Stimulated activated CD8-positive, alpha-beta memory T cell treated with anti-CD3 and anti-CD28 coated beads, Interleukin-12 subunit alpha, Interleukin-12 subunit beta, amount 100 ng/mL, for 24 hours (primary cell): ENCODE results near the gene PKDCC.

Experiments
- DNase-seq: peaks from one replicate; pipeline ENCODE4 v3.0.0-alpha.2; 2020; ENCODE audit errors: extremely low read depth

PKDCC gene

GRCh38 chr2:42047488-42048298 is at the start of gene PKDCC:
Gene PKDCC (plus strand): TSS chr2:42048021. CDS start chr2:42048200, 179 bp downstream.
- DNase-seq, result no peak

DNA sequence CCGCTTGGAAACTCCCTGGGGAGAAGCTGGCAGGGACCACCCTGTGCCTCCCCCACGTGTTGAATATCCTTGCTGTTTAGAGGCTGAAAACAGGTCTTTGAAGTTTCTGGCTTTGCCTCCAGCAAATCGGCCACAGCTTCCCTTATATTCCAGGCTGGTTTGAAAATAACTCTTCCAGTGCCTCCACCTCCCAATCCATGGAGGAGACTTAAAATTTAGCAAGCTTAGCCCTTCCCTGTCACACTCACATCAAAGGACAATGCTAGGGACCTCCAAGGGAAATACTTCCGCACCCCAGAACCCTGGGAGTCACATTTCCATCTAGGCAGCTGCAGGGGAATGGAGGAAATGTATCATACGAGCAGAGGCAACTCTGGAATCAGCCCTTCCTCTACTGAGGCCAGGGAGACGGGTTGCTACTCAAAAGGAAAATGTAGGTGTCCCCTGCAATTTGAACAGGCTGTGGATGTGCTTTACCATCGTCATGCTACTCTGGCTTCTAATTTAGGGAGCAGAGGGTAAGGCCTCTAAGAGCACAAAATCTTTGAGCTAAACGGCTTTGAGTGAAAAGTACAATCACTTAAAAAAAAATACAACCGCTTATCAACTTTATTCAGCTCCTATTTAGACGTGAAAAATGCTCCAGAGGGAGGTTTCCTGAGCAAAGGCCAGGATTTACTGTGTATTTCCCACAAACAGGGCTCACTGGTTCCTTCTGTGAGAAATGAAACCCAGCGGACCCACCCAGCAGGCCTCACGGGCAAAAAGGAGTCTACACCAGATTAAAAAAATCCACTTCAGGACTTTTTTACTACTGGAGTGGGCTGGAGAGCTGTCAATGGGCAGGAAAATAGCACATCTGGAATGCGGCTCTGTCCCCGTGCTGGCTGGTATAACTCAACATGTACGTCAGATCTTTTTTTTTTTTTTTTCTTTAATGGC is 49.4 kb upstream of the PKDCC start:
- no peak for DNase-seq

DNA sequence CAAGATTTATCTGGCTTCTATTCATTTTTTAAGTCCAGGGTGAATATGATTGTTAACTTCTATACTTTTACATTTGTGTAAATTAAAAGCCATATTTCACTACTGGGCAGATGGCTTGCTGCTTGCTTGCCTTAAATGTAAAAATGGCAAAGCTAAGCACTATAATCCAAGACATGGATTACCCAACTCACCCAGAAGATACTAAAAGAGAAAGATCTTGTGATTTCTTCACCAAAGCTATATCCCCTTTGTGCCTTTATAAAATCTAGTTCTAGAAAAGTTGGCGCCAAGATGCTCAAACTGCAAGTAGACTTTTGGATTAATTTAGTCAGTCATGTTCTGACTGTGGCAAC is 48.7 kb upstream of the PKDCC start:
- DNase-seq, result no peak

- no peak for DNase-seq
Measured at GRCh38 chr2:41999592-42000281, 48.1 kb upstream of the PKDCC start.

- DNase-seq, result no peak
Measured at GRCh38 chr2:42001711-42002201, 46.1 kb upstream of the PKDCC start.

DNA sequence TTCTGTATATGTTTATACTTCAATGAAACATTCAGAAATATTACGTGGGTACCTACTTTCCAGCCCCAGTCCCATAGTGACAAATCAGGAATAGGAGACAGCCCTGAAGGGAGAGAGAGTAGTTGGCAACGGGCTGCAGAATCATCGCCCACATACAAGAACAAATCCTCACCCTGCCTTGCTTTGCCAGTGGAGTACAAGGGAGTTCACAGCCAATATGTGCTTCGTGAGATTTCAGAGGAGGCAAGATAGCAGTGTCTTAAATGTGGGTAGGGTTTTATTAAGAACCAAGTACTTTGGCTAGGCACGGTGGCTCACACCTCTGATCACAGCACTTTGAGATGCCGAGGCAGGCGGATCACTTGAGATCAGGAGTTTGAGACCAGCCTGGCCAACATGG is 40.3 kb upstream of the PKDCC start:
- no peak for DNase-seq

- DNase-seq, result no peak
Measured at GRCh38 chr2:42008241-42008921, 39.4 kb upstream of the PKDCC start.

- DNase-seq, result no peak
Measured at GRCh38 chr2:42009657-42010580, 37.9 kb upstream of the PKDCC start.

DNA sequence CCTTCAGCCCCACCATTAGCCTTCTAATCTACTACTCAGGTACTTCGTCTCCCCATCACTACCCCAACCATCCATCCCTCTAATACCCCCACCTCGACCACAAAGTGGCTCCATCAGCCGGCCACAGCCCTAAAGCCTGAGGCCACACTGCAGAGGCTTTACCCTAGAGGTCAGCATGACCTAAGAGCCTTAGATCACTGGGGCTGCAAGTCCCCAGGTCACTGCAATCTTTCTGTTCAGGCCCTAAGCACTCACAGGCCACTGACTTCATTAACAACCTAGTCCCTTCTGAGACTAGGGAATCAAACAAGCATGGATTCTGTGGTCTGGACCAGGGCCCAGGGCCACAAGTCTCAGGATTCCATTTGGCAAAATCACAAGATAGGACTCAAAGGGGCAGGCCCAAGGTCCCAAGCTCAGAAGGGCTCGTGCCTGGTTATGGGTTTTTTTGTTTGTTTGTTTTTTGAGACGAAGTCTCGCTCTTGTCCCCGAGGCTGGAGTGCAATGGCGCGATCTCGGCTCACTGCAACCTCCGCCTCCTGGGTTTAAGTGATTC is 37.0 kb upstream of the PKDCC start:
- DNase-seq, result no peak

DNA sequence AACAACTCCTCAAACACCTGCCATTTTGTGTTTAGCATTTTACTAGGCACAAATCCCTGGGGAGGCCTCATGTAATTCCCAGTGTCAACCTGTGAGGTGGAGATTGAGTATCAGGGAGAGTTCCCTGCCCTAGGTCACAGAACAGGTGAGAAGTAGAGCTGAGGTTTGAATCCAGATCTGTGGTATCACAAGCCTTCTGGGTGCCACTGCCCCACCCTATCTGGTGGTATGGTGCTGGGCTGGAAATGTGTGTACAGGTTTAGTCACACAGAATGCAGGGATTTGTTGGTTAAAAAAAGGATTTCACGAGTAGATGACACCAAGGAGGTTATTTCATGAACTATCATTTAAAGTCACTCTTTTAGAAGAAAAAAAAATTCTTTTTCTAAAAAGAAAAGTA is 35.7 kb upstream of the PKDCC start:
- no peak for DNase-seq

GRCh38 chr2:42012651-42013050 is 35.2 kb upstream of the PKDCC start:
- DNase-seq, result no peak

- DNase-seq, result no peak
Measured at GRCh38 chr2:42013409-42013808, 34.4 kb upstream of the PKDCC start.

GRCh38 chr2:42021464-42021863 is 26.4 kb upstream of the PKDCC start:
- no peak for DNase-seq

DNA sequence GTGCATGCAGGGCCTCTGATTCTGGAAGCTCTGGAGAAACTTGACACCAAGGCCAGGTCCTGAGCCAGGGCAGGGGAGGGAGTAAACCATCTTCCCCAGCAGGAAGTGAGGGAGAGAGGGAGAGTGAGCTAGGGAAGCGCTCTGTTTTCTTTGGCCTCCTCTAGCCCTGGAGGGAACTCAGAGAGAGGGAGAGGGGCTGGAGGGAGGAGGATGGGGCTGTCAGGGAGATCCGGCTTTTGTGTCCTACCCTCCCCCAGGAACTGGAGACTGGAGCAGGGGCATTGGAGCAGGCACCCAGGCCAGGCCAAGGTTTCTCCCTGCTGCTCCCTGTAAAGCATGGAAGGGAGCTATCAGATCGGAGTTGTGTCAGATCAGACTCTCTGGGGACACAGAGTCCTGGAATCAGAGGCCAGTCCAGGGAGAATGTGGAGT is 22.7 kb upstream of the PKDCC start:
- DNase-seq, result no peak

DNA sequence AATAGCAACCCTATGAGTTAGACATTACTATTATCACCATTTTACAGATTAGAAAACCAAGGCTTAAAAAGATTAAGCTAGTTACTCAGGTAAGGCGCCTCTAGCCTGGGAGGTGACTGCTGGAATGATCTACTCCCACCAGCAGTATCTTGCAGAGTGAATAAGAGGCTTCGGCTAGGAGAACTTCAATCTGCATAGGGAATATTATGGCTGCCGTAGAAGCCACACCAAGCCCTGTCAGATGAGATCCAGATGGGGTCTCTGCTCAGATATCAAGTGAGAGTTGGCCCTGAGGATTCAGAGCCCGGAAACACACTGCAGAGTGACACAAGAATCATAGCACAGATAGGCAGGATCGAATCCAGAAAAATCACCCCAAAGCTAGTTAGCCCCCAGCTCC is 21.5 kb upstream of the PKDCC start:
- DNase-seq, result no peak

DNA sequence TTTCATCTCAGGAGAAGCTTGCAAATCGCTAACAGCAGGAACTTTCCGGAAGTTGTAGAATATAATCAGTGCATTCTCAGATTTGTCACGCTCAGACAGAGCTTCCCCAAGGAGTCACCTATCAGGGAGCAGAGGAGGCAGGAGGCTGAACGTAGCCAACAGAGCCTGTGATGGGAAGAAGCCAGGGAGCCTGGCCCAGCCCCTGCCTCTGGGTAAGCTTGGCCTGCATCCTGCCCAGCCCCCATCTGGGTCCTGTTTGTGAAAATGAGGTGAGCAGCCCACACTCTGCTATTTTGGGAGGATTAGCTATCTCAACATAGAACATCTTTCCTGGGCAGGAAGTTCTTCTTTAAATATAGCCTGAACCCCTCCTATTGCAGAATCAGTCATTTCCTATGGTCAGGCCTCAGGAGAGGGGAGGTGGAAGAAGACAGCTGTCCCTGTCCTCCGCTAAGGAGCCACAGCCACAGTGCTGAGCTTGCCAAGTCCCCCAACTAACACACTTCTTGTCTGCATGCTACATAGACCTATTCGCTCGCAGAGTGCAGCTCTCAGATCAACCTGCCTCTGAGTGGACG is 19.2 kb upstream of the PKDCC start:
- no peak for DNase-seq

GRCh38 chr2:42029171-42029570 is 18.6 kb upstream of the PKDCC start:
- no peak for DNase-seq

DNA sequence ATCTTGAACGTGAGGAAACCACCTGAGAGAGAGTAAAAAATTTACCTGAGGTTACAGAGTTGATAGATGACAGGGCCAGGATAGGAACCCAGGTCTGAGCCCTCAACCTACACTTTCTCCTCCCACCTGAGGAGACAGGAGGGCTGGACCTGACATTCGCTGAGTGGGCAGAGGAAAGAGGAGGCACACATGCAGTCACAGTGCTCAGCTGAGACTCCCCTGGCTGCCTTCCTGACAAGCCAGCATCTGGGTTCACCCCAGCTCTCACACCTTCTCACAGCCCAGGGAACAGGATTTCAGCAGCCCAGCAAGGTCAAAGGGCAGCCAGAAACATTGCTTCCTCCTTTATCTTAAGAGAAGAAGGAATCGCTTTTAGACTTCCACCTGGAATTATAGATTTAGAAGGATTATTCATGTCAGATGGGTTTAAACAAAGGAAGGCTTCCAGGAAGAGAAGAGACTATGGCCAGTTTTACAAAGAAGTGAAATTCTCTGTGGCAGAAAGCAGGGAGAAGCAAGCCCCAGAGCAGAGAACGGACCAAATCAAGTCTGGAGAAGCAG is 18.1 kb upstream of the PKDCC start:
- DNase-seq, result no peak

DNA sequence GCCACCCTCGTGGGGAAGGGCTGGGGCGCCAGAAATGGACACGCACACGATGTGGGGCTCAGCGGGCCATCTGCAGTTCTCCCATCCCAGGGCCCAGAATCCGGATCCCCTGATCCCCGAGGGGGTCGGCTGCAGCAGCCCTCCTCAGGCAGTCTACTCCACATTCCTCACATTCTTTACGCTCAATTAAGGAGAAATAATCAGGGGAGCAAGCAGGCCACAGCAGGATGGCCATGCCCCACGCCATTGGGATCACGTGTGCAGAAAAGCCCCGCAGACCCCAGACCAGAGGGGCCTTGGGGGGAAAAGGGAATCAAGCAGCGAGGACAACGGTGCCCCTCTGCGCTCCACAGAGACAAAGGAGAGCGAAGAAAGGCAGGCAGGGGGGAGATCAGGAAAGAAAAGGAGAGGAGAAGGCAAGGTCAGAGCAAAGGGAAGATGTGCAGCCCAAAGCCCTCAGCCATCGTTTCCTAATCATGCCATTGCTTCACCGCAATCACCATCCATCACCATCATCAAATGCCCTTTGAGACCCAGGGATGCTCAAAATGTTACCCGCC is 17.5 kb upstream of the PKDCC start:
- DNase-seq, result no peak
